Right forelimb (tissue), 1 donor: ENCODE data around the gene PPM1H.
A peak's percentile ranks its signal among the peaks of the same experiment; 100 is the strongest.
"Not testable (repeated sequence)": the region's sequence is repeated elsewhere in the genome, so short reads cannot be mapped to it uniquely, and the experiment has no call there.

ENCODE experiments used
- DNase-seq: peaks from one replicate; pipeline ENCODE4 v3.0.0-alpha.2; 2018

The PPM1H gene

GRCh38 chr12:62934799-62935674 lies at the start of gene PPM1H:
Gene PPM1H, minus strand, starts transcription at chr12:62935150. Its CDS starts 414 bp downstream, at chr12:62934736.
- DNase-seq, result peak; percentile 71

GRCh38 chr12:62983594-62983993 lies 48.6 kb upstream of the PPM1H start:
- DNase-seq, result no peak

GRCh38 chr12:62978768-62979167 lies 43.8 kb upstream of the PPM1H start:
- no peak for DNase-seq

- no peak for DNase-seq
These were observed 42.9 kb upstream of the PPM1H start for GRCh38 chr12:62977883-62978282.

GRCh38 chr12:62977418-62977817 lies 42.5 kb upstream of the PPM1H start:
- DNase-seq, result no peak

- DNase-seq, result no peak
These were observed 41.2 kb upstream of the PPM1H start for GRCh38 chr12:62976110-62976662.

- DNase-seq, result no peak
These were observed 37.0 kb upstream of the PPM1H start for GRCh38 chr12:62971769-62972525.

GRCh38 chr12:62969695-62970094 lies 34.7 kb upstream of the PPM1H start:
- no peak for DNase-seq

- no peak for DNase-seq
These were observed 32.8 kb upstream of the PPM1H start for GRCh38 chr12:62967701-62968100.

GRCh38 chr12:62966990-62967506 lies 32.1 kb upstream of the PPM1H start:
- DNase-seq, result no peak

GRCh38 chr12:62966446-62966989 lies 31.6 kb upstream of the PPM1H start:
- not testable (repeated sequence) for DNase-seq

GRCh38 chr12:62965700-62966099 lies 30.8 kb upstream of the PPM1H start:
- DNase-seq, result not testable (repeated sequence)

- not testable (repeated sequence) for DNase-seq
These were observed 30.3 kb upstream of the PPM1H start for GRCh38 chr12:62965242-62965641.

- DNase-seq, result no peak
These were observed 28.6 kb upstream of the PPM1H start for GRCh38 chr12:62963486-62964041.

- DNase-seq, result no peak
These were observed 25.4 kb upstream of the PPM1H start for GRCh38 chr12:62960324-62960723.

GRCh38 chr12:62959745-62960144 lies 24.8 kb upstream of the PPM1H start:
- DNase-seq, result no peak

- DNase-seq, result no peak
These were observed 22.4 kb upstream of the PPM1H start for GRCh38 chr12:62957233-62957953.

GRCh38 chr12:62955678-62956077 lies 20.7 kb upstream of the PPM1H start:
- no peak for DNase-seq

GRCh38 chr12:62950317-62950716 lies 15.4 kb upstream of the PPM1H start:
- no peak for DNase-seq

GRCh38 chr12:62948123-62948522 lies 13.2 kb upstream of the PPM1H start:
- no peak for DNase-seq

- DNase-seq, result no peak
These were observed 12.4 kb upstream of the PPM1H start for GRCh38 chr12:62947364-62947763.

GRCh38 chr12:62943779-62944395 lies 8.9 kb upstream of the PPM1H start:
- no peak for DNase-seq
